Ectodermal cell (in vitro differentiated cells): ENCODE results near the gene ZAP70.
"Not testable (repeated sequence)": the region's sequence is repeated elsewhere in the genome, so short reads cannot be mapped to it uniquely, and the experiment has no call there.

ENCODE experiments used
- H3K27ac ChIP-seq: 2 replicates; pipeline ENCODE4 v1.7.0; 2013; ENCODE audit warnings: mild to moderate bottlenecking, low read depth, low read length; ENCODE audit not compliant: insufficient read depth, poor library complexity, severe bottlenecking
- H3K27me3 ChIP-seq: 2 replicates; pipeline ENCODE4 v1.7.0; 2013; ENCODE audit warnings: mild to moderate bottlenecking, low read length; ENCODE audit not compliant: insufficient read depth, control insufficient read depth, poor library complexity, severe bottlenecking
- H3K36me3 ChIP-seq: one replicate; pipeline ENCODE4 v1.7.0; 2013; ENCODE audit warnings: low read length; ENCODE audit not compliant: control insufficient read depth, insufficient read depth
- H3K4me1 ChIP-seq: one replicate; pipeline ENCODE4 v1.7.0; 2013; ENCODE audit warnings: low read length; ENCODE audit not compliant: control insufficient read depth, insufficient read depth
- H3K4me3 ChIP-seq: 2 replicates; pipeline ENCODE4 v1.7.0; 2013; ENCODE audit warnings: low read depth, low read length, control low read depth; ENCODE audit not compliant: insufficient read depth
- H3K9me3 ChIP-seq: 2 replicates; pipeline ENCODE4 v1.7.0; 2013; ENCODE audit warnings: mild to moderate bottlenecking, low read length, moderate library complexity; ENCODE audit not compliant: control insufficient read depth
- WGBS, 2 experiments: methylation state at CpG; one replicate each; pipeline ENCODE4 v1.1.7; 2013; ENCODE audit warnings: missing lambda C conversion rate in 2 of 2; 5-methylcytosine and 5-hydroxymethylcytosine counted together

Gene ZAP70

GRCh38 chr2:97675430-97676113 is 37.8 kb upstream of the ZAP70 start:
- H3K27me3 ChIP-seq: no peaks in the 10 kb centered on the region
- H3K4me3 ChIP-seq: no peak overlapping the region
- no peaks in the 10 kb centered on the region for H3K36me3 ChIP-seq
- no peak overlapping the region for H3K27ac ChIP-seq
- no peaks in the 10 kb centered on the region for H3K4me1 ChIP-seq
- no peaks in the 10 kb centered on the region for H3K9me3 ChIP-seq
- WGBS, 2 experiments: 62 to 70% methylated on average over 5 of the region's 5 CpGs

- 88 to 94% methylated on average over 1 of the region's 1 CpG for WGBS, 2 experiments
- Histone ChIP-seq H3K9me3 (no peaks in the 10 kb centered on the region), H3K4me3 (no peak overlapping the region), H3K4me1 (no peaks in the 10 kb centered on the region), H3K27me3 (no peaks in the 10 kb centered on the region), H3K27ac (no peak overlapping the region), H3K36me3 (no peaks in the 10 kb centered on the region)
Measured at GRCh38 chr2:97676620-97677019, 36.8 kb upstream of the ZAP70 start.

GRCh38 chr2:97677480-97677879 is 35.9 kb upstream of the ZAP70 start:
- H3K4me1 ChIP-seq: no peaks in the 10 kb centered on the region
- H3K27ac ChIP-seq: no peak overlapping the region
- H3K4me3 ChIP-seq: no peak overlapping the region
- H3K9me3 ChIP-seq: no peaks in the 10 kb centered on the region
- 97 to 99% methylated on average over 2 of the region's 2 CpGs for WGBS, 2 experiments
- H3K27me3 ChIP-seq: no peaks in the 10 kb centered on the region
- no peaks in the 10 kb centered on the region for H3K36me3 ChIP-seq

- H3K4me1 ChIP-seq: no peaks in the 10 kb centered on the region
- 83 to 86% methylated on average over 1 of the region's 1 CpG for WGBS, 2 experiments
Measured at GRCh38 chr2:97678298-97678697, 35.1 kb upstream of the ZAP70 start.

GRCh38 chr2:97687235-97687634 is 26.1 kb upstream of the ZAP70 start:
- H3K9me3 ChIP-seq, H3K4me1 ChIP-seq, H3K27ac ChIP-seq, H3K36me3 ChIP-seq, H3K27me3 ChIP-seq, H3K4me3 ChIP-seq: not testable (repeated sequence)
- 91 to 96% methylated on average over 1 of the region's 3 CpGs for WGBS, 2 experiments

More at GRCh38 chr2:97678298-97678697, 35.1 kb upstream of the ZAP70 start:
- Histone ChIP-seq H3K9me3 (no peaks in the 10 kb centered on the region), H3K4me3 (no peak overlapping the region), H3K27ac (no peak overlapping the region), H3K27me3 (no peaks in the 10 kb centered on the region), H3K36me3 (no peaks in the 10 kb centered on the region)

- H3K27me3 ChIP-seq: no peaks in the 10 kb centered on the region
- 92 to 94% methylated on average over 11 of the region's 11 CpGs for WGBS, 2 experiments
- H3K27ac ChIP-seq: no peak overlapping the region
- H3K9me3 ChIP-seq: no peaks in the 10 kb centered on the region
- peaks cover 6% of the 10 kb centered on the region for H3K4me1 ChIP-seq
- H3K36me3 ChIP-seq: no peaks in the 10 kb centered on the region
- H3K4me3 ChIP-seq: no peak overlapping the region
Measured at GRCh38 chr2:97688062-97688827, 25.1 kb upstream of the ZAP70 start.

- Histone ChIP-seq H3K4me1 (peaks cover 6% of the 10 kb centered on the region), H3K36me3 (no peaks in the 10 kb centered on the region), H3K27ac (no peak overlapping the region), H3K9me3 (no peaks in the 10 kb centered on the region), H3K27me3 (no peaks in the 10 kb centered on the region), H3K4me3 (no peak overlapping the region)
- 44 to 45% methylated on average over 6 of the region's 6 CpGs for WGBS, 2 experiments
Measured at GRCh38 chr2:97691166-97691565, 22.2 kb upstream of the ZAP70 start.

- H3K27me3 ChIP-seq: no peaks in the 10 kb centered on the region
- H3K36me3 ChIP-seq: no peaks in the 10 kb centered on the region
- no peaks in the 10 kb centered on the region for H3K9me3 ChIP-seq
- peaks cover 6% of the 10 kb centered on the region for H3K4me1 ChIP-seq
- H3K4me3 ChIP-seq: no peak overlapping the region
- no peak overlapping the region for H3K27ac ChIP-seq
Measured at GRCh38 chr2:97693476-97693875, 19.9 kb upstream of the ZAP70 start.

- 90 to 93% methylated on average over 4 to 5 of the region's 5 CpGs for whole genome bisulfite sequencing, 2 experiments
- no peaks in the 10 kb centered on the region for H3K27me3 ChIP-seq
Measured at GRCh38 chr2:97695744-97696143, 17.6 kb upstream of the ZAP70 start.

GRCh38 chr2:97697252-97698235 is 15.8 kb upstream of the ZAP70 start:
- Histone ChIP-seq H3K27me3 (no peaks in the 10 kb centered on the region), H3K9me3 (no peaks in the 10 kb centered on the region), H3K36me3 (no peaks in the 10 kb centered on the region), H3K4me1 (no peaks in the 10 kb centered on the region), H3K4me3 (no peak overlapping the region), H3K27ac (no peak overlapping the region)
- 34 to 36% methylated on average over 13 to 14 of the region's 14 CpGs for WGBS, 2 experiments

More at GRCh38 chr2:97695744-97696143, 17.6 kb upstream of the ZAP70 start:
- no peaks in the 10 kb centered on the region for H3K9me3 ChIP-seq
- H3K36me3 ChIP-seq: no peaks in the 10 kb centered on the region
- no peak overlapping the region for H3K4me3 ChIP-seq
- no peak overlapping the region for H3K27ac ChIP-seq
- peaks cover 6% of the 10 kb centered on the region for H3K4me1 ChIP-seq
